Measurements from ENCODE around the gene HLA-C.
"Not testable (repeated sequence)": the region's sequence is repeated elsewhere in the genome, so short reads cannot be mapped to it uniquely, and the experiment has no call there.

Gene HLA-C

DNA sequence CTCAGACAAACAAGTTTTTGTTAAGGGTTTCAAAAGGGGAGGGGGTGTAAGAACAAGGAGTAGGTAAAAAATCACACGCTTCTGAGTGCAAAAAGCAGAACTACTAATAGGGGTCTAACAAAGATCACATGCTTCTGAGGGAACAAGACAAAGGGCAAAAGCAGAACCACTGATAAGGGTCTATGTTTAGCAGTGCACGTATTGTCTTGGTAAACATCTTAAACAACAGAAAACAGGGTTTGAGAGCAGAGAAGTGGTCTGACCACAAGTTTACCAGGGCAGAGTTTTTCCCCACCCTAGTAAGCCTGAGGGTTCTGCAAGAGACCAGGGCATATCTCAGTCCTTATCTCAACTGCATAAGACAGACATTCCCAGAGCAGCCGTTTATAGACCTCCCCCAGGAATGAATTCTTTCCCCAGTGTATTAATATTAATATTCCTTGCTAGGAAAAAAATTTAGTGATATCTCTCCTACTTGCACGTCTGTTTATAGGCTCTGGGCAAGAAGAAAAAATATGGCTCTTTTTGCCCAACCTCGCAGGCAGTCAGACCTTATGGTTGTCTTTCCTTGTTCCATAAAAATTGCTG, 8.5 kb downstream of the HLA-C start:
- H3K27ac Mint-ChIP-seq, H3K4me3 Mint-ChIP-seq, ATAC-seq, DNase-seq, H3K27me3 Mint-ChIP-seq: not testable (repeated sequence)
- peaks cover 17% of the 10 kb centered on the region for H3K9me3 Mint-ChIP-seq
- peaks cover 25% of the 10 kb centered on the region for H3K4me1 Mint-ChIP-seq
- peaks cover 12% of the 10 kb centered on the region for H3K36me3 Mint-ChIP-seq (ENCODE audit: low read depth)

DNA sequence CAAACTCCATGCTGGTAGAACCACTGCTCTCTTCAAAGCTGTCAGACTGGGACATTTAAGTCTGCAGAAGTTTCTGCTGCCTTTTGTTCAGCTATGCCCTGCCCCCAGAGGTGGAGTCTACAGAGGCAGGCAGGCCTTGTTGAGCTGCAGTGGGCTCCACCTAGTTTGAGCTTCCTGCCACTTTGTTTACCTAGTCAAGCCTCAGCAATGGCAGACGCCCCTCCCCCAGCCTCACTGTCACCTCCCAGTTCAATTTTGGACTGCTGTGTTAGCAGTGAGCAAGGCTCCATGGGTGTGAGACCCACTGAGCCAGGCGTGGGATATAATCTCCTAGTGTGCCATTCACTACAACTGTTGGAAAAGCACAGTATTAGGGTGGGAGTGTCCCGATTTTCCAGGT, 11.9 kb downstream of the HLA-C start:
- not testable (repeated sequence) for H3K36me3 Mint-ChIP-seq (ENCODE audit: low read depth); H3K27me3 Mint-ChIP-seq; H3K27ac Mint-ChIP-seq; ATAC-seq; H3K4me3 Mint-ChIP-seq
- peak; percentile 16 for DNase-seq
- Mint-ChIP-seq H3K4me1 (peaks cover 12% of the 10 kb centered on the region), H3K9me3 (peaks cover 17% of the 10 kb centered on the region)

DNA sequence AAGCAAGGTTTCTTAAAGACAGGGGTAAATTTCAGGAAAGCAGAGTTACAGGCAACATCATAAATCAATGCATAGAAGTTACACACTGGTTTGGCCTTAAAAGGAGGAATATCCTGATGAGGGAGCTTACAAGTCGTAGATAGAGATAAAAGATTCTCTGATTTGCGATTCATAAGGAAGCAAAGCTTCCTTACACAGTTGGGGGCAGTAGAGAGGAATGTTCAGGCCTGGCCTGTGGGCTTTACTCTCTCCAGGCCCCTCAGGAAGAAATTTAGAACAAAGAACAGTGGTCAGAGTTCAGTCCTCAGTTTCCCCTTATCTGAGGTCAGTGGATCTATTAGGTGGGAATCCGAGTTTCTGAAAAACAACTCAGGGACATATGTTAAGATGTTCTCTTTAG, 19.3 kb downstream of the HLA-C start:
- peaks cover 5% of the 10 kb centered on the region for H3K27me3 Mint-ChIP-seq
- H3K4me1 Mint-ChIP-seq, result no peaks in the 10 kb centered on the region
- DNase-seq (no peak), ATAC-seq (no peak)
- H3K36me3 Mint-ChIP-seq (ENCODE audit: low read depth), result peaks cover 2% of the 10 kb centered on the region
- H3K27ac Mint-ChIP-seq, result no peak overlapping the region
- no peak overlapping the region for H3K4me3 Mint-ChIP-seq
- H3K9me3 Mint-ChIP-seq, result peaks cover 12% of the 10 kb centered on the region

DNA sequence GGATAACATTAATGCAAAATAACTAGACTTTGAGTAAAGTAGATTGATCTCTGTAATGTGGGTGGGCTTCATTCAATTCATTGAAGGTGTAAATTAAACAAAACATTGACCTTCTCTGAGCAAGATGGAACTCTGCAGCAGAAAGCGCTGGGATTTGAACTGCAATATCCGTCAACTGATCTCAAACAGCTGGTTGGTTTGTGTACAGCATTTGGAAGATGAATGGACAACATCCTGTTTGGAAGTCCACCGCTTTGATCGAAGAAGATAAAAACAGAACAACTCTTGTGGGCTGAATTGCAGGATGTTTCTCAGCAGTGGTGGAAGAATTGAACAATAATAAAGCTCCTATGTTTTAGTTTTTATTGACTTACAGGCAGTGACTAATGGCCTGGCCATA, 20.6 kb downstream of the HLA-C start:
- no peak for DNase-seq
- H3K27ac Mint-ChIP-seq, result no peak overlapping the region
- ATAC-seq, result no peak
- no peaks in the 10 kb centered on the region for H3K4me1 Mint-ChIP-seq
- H3K9me3 Mint-ChIP-seq, result peaks cover 23% of the 10 kb centered on the region
- H3K4me3 Mint-ChIP-seq, result no peak overlapping the region
- peaks cover 6% of the 10 kb centered on the region for H3K27me3 Mint-ChIP-seq
- peaks cover 9% of the 10 kb centered on the region for H3K36me3 Mint-ChIP-seq (ENCODE audit: low read depth)

- Mint-ChIP-seq H3K27ac (no peak overlapping the region), H3K9me3 (peaks cover 23% of the 10 kb centered on the region), H3K27me3 (peaks cover 6% of the 10 kb centered on the region), H3K36me3 (ENCODE audit: low read depth) (peaks cover 9% of the 10 kb centered on the region), H3K4me1 (no peaks in the 10 kb centered on the region), H3K4me3 (no peak overlapping the region)
- ATAC-seq (no peak), DNase-seq (no peak)
These were observed 22.7 kb downstream of the HLA-C start for GRCh38 chr6:31249184-31249583.

- ATAC-seq (no peak), DNase-seq (no peak)
- Mint-ChIP-seq H3K27me3 (peaks cover 6% of the 10 kb centered on the region), H3K4me3 (no peak overlapping the region), H3K27ac (no peak overlapping the region), H3K36me3 (ENCODE audit: low read depth) (peaks cover 9% of the 10 kb centered on the region), H3K9me3 (peaks cover 23% of the 10 kb centered on the region), H3K4me1 (no peaks in the 10 kb centered on the region)
These were observed 24.1 kb downstream of the HLA-C start for GRCh38 chr6:31247813-31248212.

- Mint-ChIP-seq H3K4me1 (no peaks in the 10 kb centered on the region), H3K4me3 (no peak overlapping the region), H3K27me3 (peaks cover 6% of the 10 kb centered on the region), H3K9me3 (peaks cover 23% of the 10 kb centered on the region), H3K36me3 (ENCODE audit: low read depth) (peaks cover 9% of the 10 kb centered on the region), H3K27ac (no peak overlapping the region)
- ATAC-seq (no peak), DNase-seq (no peak)
These were observed 25.8 kb downstream of the HLA-C start for GRCh38 chr6:31246051-31246521.

- DNase-seq (no peak), ATAC-seq (no peak)
- Mint-ChIP-seq H3K4me1 (no peaks in the 10 kb centered on the region), H3K27ac (no peak overlapping the region), H3K36me3 (ENCODE audit: low read depth) (peaks cover 7% of the 10 kb centered on the region), H3K9me3 (peaks cover 21% of the 10 kb centered on the region), H3K27me3 (peaks cover 3% of the 10 kb centered on the region), H3K4me3 (no peak overlapping the region)
These were observed 28.4 kb downstream of the HLA-C start for GRCh38 chr6:31243508-31243907.

DNA sequence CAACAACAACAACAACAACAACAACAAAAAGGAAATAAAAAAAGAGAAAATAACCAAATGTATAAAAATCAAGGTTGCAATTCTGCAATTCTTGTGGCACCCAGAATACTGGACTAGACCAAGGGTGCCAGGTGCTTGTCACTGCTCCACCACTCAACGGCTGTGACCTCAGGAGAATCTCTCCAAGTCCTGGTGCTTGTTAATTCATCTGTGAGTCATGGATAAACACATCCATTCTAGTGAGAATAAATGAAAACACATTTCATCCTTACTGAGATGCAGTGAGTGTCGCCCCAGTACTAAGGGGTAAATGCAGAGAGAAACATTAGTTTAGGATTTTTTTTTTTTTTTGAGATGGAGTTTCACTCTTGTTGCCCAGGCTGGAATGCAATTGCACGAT, 32.0 kb downstream of the HLA-C start:
- no peak overlapping the region for H3K27ac Mint-ChIP-seq

DNA sequence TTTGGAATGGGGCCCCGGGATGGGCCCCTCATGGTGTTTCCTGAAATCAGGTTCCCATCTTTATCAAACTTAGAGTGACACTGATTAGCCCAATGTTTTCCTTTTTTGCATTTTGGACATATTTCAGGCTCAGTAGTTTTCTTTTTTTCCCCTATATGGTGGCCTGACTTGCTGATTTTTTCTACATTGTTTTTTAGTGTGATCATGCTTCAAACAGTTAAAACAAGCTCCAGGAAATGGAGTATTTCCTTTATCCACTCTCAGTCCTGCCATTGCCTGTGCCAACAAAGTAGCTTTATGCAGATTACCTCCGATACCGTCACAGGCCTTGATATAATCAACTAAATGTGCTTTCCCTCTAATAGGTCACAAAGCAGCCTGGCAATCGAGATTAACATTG, 37.8 kb downstream of the HLA-C start:
- not testable (repeated sequence) for H3K27ac Mint-ChIP-seq

More for the DNA sequence above, 32.0 kb downstream of the HLA-C start:
- no peak for DNase-seq
- Mint-ChIP-seq H3K4me1 (no peaks in the 10 kb centered on the region), H3K27me3 (peaks cover 7% of the 10 kb centered on the region), H3K36me3 (ENCODE audit: low read depth) (no peaks in the 10 kb centered on the region), H3K9me3 (no peaks in the 10 kb centered on the region), H3K4me3 (no peak overlapping the region)
- no peak for ATAC-seq

GRCh38 chr6:31228476-31228875, 43.4 kb downstream of the HLA-C start:
- no peaks in the 10 kb centered on the region for H3K36me3 Mint-ChIP-seq (ENCODE audit: low read depth)
- H3K27ac Mint-ChIP-seq, result no peak overlapping the region
- no peaks in the 10 kb centered on the region for H3K27me3 Mint-ChIP-seq
- H3K4me3 Mint-ChIP-seq, result no peak overlapping the region
- H3K9me3 Mint-ChIP-seq, result no peaks in the 10 kb centered on the region
- no peak for DNase-seq
- peaks cover 2% of the 10 kb centered on the region for H3K4me1 Mint-ChIP-seq
- ATAC-seq, result no peak

More for the DNA sequence above, 37.8 kb downstream of the HLA-C start:
- not testable (repeated sequence) for H3K9me3 Mint-ChIP-seq; DNase-seq; H3K4me1 Mint-ChIP-seq; H3K36me3 Mint-ChIP-seq (ENCODE audit: low read depth); ATAC-seq; H3K27me3 Mint-ChIP-seq; H3K4me3 Mint-ChIP-seq

- Mint-ChIP-seq H3K27me3 (no peaks in the 10 kb centered on the region), H3K27ac (no peak overlapping the region), H3K36me3 (ENCODE audit: low read depth) (no peaks in the 10 kb centered on the region), H3K4me3 (no peak overlapping the region), H3K9me3 (no peaks in the 10 kb centered on the region), H3K4me1 (peaks cover 2% of the 10 kb centered on the region)
- DNase-seq, result no peak
- no peak for ATAC-seq
These were observed 44.7 kb downstream of the HLA-C start for GRCh38 chr6:31227143-31227542.

- Mint-ChIP-seq H3K27me3 (no peaks in the 10 kb centered on the region), H3K27ac (no peak overlapping the region), H3K4me3 (no peak overlapping the region), H3K36me3 (ENCODE audit: low read depth) (no peaks in the 10 kb centered on the region), H3K9me3 (no peaks in the 10 kb centered on the region), H3K4me1 (peaks cover 2% of the 10 kb centered on the region)
- DNase-seq (no peak), ATAC-seq (no peak)
These were observed 46.2 kb downstream of the HLA-C start for GRCh38 chr6:31225735-31226134.

DNA sequence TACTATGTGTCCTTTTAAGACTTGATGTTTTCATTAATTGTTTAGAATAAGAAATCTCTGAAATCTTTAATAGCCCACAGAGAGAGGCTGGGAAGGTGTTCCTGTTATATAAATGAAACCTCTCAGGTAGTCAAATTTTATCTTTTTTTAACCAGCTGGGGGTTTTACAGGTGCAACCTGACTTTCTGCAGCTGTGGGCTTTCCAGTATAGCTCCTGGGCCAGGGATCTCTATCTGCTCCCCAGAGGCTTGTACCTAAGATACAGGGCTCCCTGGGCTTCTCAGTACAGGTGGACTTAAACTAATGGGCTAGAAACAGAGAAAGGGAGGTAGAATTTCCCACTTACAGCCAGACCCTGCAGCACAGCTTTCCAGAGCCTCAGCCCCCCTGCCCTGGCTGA, 49.4 kb downstream of the HLA-C start:
- Mint-ChIP-seq H3K27me3 (no peaks in the 10 kb centered on the region), H3K4me3 (no peak overlapping the region), H3K27ac (no peak overlapping the region), H3K36me3 (ENCODE audit: low read depth) (no peaks in the 10 kb centered on the region), H3K9me3 (no peaks in the 10 kb centered on the region), H3K4me1 (no peaks in the 10 kb centered on the region)
- no peak for DNase-seq
- no peak for ATAC-seq

All from activated naive CD8-positive, alpha-beta T cell treated with anti-CD3 and anti-CD28 coated beads, Interleukin-2, amount 50 U/mL, for 24 hours (primary cell).